Gastroesophageal sphincter (tissue), 3 donors: ENCODE measurements around the gene ZNF627.

Experiments used
- CTCF ChIP-seq, 4 experiments: fragments of 200-600 bp in 2 of 4; fragments of 450-650 bp in 2 of 4; sonication (generic) in 1 of 4; IDR thresholded peaks; one replicate each; pipeline ENCODE4 v1.5.1; 2017 to 2019; ENCODE audit warnings: antibody characterized with exemption in 4 of 4, mild to moderate bottlenecking in 2 of 4, moderate library complexity in 2 of 4
- POLR2A ChIP-seq, 2 donors: fragments of 450-650 bp; IDR thresholded peaks; one replicate each; pipeline ENCODE4 v1.6.1; 2017; ENCODE audit warnings: antibody characterized with exemption in 2 of 2, mild to moderate bottlenecking in 2 of 2, moderate library complexity in 1 of 2

- TF ChIP-seq CTCF (IDR thresholded peaks at IDR 0.05) (no peak), POLR2A (IDR thresholded peaks at IDR 0.05) (no peak)
These were observed 17.2 kb upstream of the ZNF627 start for GRCh38 chr19:11580116-11580515.
